NCI-H2227 (cell line): ENCODE data around the gene H6PD.

Experiments
- DNase-seq: peaks from one replicate; lab custom pipeline; 2025; ENCODE audit not compliant: unreplicated experiment; lab: John Stamatoyannopoulos, UW

Gene H6PD

GRCh38 chr1:9240914-9241820 is 6.6 kb downstream of the H6PD start:
- no peak for DNase-seq

- DNase-seq, result no peak
Observed at GRCh38 chr1:9241891-9242290, 7.3 kb downstream of the H6PD start.

GRCh38 chr1:9242338-9242969 is 7.9 kb downstream of the H6PD start:
- no peak for DNase-seq

GRCh38 chr1:9243066-9243739 is 8.6 kb downstream of the H6PD start:
- DNase-seq, result no peak

GRCh38 chr1:9244501-9245229 is 10.1 kb downstream of the H6PD start:
- DNase-seq, result no peak

GRCh38 chr1:9245230-9245619 is 10.7 kb downstream of the H6PD start:
- DNase-seq, result no peak

GRCh38 chr1:9245661-9246060 is 11.1 kb downstream of the H6PD start:
- no peak for DNase-seq

GRCh38 chr1:9246215-9246614 is 11.6 kb downstream of the H6PD start:
- DNase-seq, result no peak

GRCh38 chr1:9246841-9247785 is 12.5 kb downstream of the H6PD start:
- DNase-seq, result no peak

- DNase-seq, result no peak
Observed at GRCh38 chr1:9247894-9248293, 13.3 kb downstream of the H6PD start.

- DNase-seq, result no peak
Observed at GRCh38 chr1:9248341-9249262, 14.0 kb downstream of the H6PD start.

- DNase-seq, result no peak
Observed at GRCh38 chr1:9249263-9249533, 14.6 kb downstream of the H6PD start.

- DNase-seq, result peak; percentile 43
Observed at GRCh38 chr1:9249534-9250410, 15.2 kb downstream of the H6PD start.

- peak; percentile 28 for DNase-seq
Observed at GRCh38 chr1:9250411-9251381, 16.1 kb downstream of the H6PD start.

GRCh38 chr1:9251501-9251900 is 16.9 kb downstream of the H6PD start:
- peak; percentile 24 for DNase-seq

- DNase-seq, result peak; percentile 86
Observed at GRCh38 chr1:9253004-9253403, 18.4 kb downstream of the H6PD start.

- peak; percentile 32 for DNase-seq
Observed at GRCh38 chr1:9253453-9254105, 19.0 kb downstream of the H6PD start.
